GM21717 (cell line): Measurements from ENCODE around the gene MRPS25.
"Not testable (repeated sequence)": the region's sequence is repeated elsewhere in the genome, so short reads cannot be mapped to it uniquely, and the experiment has no call there.

Experiments used
- ATAC-seq: cut with Tn5 transposase; IDR thresholded peaks from one replicate; pipeline ENCODE4 v1.9.1; 2021; ENCODE audit warnings: mild to moderate bottlenecking, moderate library complexity; ENCODE audit not compliant: unreplicated experiment

MRPS25 gene

GRCh38 chr3:15044326-15044725 is 20.8 kb downstream of the MRPS25 start:
- no peak for ATAC-seq

GRCh38 chr3:15043408-15044171 is 21.5 kb downstream of the MRPS25 start:
- ATAC-seq = no peak

- no peak for ATAC-seq
Measured at GRCh38 chr3:15042936-15043335, 22.2 kb downstream of the MRPS25 start.

- ATAC-seq = no peak
Measured at GRCh38 chr3:15041950-15042349, 23.2 kb downstream of the MRPS25 start.

GRCh38 chr3:15040844-15041243 is 24.3 kb downstream of the MRPS25 start:
- ATAC-seq = no peak

- no peak for ATAC-seq
Measured at GRCh38 chr3:15038306-15038705, 26.8 kb downstream of the MRPS25 start.

GRCh38 chr3:15033103-15033502 is 32.0 kb downstream of the MRPS25 start:
- ATAC-seq = no peak

- ATAC-seq = no peak
Measured at GRCh38 chr3:15032650-15033049, 32.5 kb downstream of the MRPS25 start.

GRCh38 chr3:15029625-15030024 is 35.5 kb downstream of the MRPS25 start:
- ATAC-seq = no peak

GRCh38 chr3:15023719-15024118 is 41.4 kb downstream of the MRPS25 start:
- no peak for ATAC-seq

GRCh38 chr3:15023249-15023648 is 41.9 kb downstream of the MRPS25 start:
- no peak for ATAC-seq

GRCh38 chr3:15017191-15017590 is 47.9 kb downstream of the MRPS25 start:
- no peak for ATAC-seq

- no peak for ATAC-seq
Measured at GRCh38 chr3:15015456-15015855, 49.7 kb downstream of the MRPS25 start.

GRCh38 chr3:15014606-15015328 is 50.3 kb downstream of the MRPS25 start:
- ATAC-seq = no peak

GRCh38 chr3:15011174-15011573 is 53.9 kb downstream of the MRPS25 start:
- ATAC-seq = no peak

GRCh38 chr3:15010664-15011063 is 54.5 kb downstream of the MRPS25 start:
- ATAC-seq = no peak

- ATAC-seq = no peak
Measured at GRCh38 chr3:15009167-15009566, 55.9 kb downstream of the MRPS25 start.

GRCh38 chr3:15007681-15008141 is 57.4 kb downstream of the MRPS25 start:
- no peak for ATAC-seq

- not testable (repeated sequence) for ATAC-seq
Measured at GRCh38 chr3:14999182-14999581, 65.9 kb downstream of the MRPS25 start.
